GM06990 (cell line): ENCODE data around the gene KRT15.
"Not testable (repeated sequence)": the region's sequence is repeated elsewhere in the genome, so short reads cannot be mapped to it uniquely, and the experiment has no call there.

Source experiments
- DNase-seq: peaks from one replicate; pipeline ENCODE4 v3.0.0-alpha.2; 2011; ENCODE audit not compliant: insufficient read length; ENCODE audit errors: extremely low read depth
- H3K27me3 ChIP-seq: replicated peaks from 2 replicates; pipeline ENCODE4 v1.6.0; 2011; ENCODE audit warnings: low read length; ENCODE audit not compliant: control insufficient read depth, insufficient read depth
- H3K36me3 ChIP-seq: 2 replicates; pipeline ENCODE4 v1.5.1; 2011; ENCODE audit warnings: low read length; ENCODE audit not compliant: control insufficient read depth, insufficient read depth
- H3K4me3 ChIP-seq: replicated peaks from 2 replicates; pipeline ENCODE4 v1.5.1; 2011; ENCODE audit warnings: low read depth, mild to moderate bottlenecking, control low read depth, low read length
- CTCF ChIP-seq: IDR thresholded peaks from 2 replicates; pipeline ENCODE4 v1.5.1; 2011; ENCODE audit warnings: low read length, control low read depth, mild to moderate bottlenecking, inconsistent platforms; ENCODE audit not compliant: insufficient read depth, poor library complexity, severe bottlenecking

Gene KRT15

GRCh38 chr17:41544491-41544892 is 25.8 kb upstream of the KRT15 start:
- no peaks in the 10 kb centered on the region for H3K36me3 ChIP-seq
- no peak for DNase-seq
- TF ChIP-seq CTCF = no peak
- H3K4me3 ChIP-seq = no peak overlapping the region
- no peaks in the 10 kb centered on the region; the same call in none of the 2 replicates for H3K27me3 ChIP-seq

- DNase-seq, H3K4me3 ChIP-seq, H3K27me3 ChIP-seq, H3K36me3 ChIP-seq: not testable (repeated sequence)
Measured at GRCh38 chr17:41542786-41543185, 24.1 kb upstream of the KRT15 start.

GRCh38 chr17:41542357-41542756 is 23.7 kb upstream of the KRT15 start:
- H3K36me3 ChIP-seq = no peaks in the 10 kb centered on the region
- no peak overlapping the region for H3K4me3 ChIP-seq
- DNase-seq = no peak
- no peak for TF ChIP-seq CTCF
- H3K27me3 ChIP-seq = no peaks in the 10 kb centered on the region; the same call in none of the 2 replicates

GRCh38 chr17:41540921-41541625 is 22.4 kb upstream of the KRT15 start:
- TF ChIP-seq CTCF = no peak
- peaks cover 3% of the 10 kb centered on the region for H3K27me3 ChIP-seq
- H3K36me3 ChIP-seq = no peaks in the 10 kb centered on the region
- no peak for DNase-seq
- no peak overlapping the region for H3K4me3 ChIP-seq

- no peak for TF ChIP-seq CTCF
- Histone ChIP-seq H3K27me3 (peaks cover 4% of the 10 kb centered on the region), H3K36me3 (no peaks in the 10 kb centered on the region), H3K4me3 (no peak overlapping the region)
- DNase-seq = no peak
Measured at GRCh38 chr17:41539979-41540701, 21.4 kb upstream of the KRT15 start.

GRCh38 chr17:41539071-41539492 is 20.4 kb upstream of the KRT15 start:
- no peak for TF ChIP-seq CTCF
- Histone ChIP-seq H3K36me3 (no peaks in the 10 kb centered on the region), H3K4me3 (no peak overlapping the region), H3K27me3 (peaks cover 4% of the 10 kb centered on the region)
- DNase-seq = no peak
